Activated CD4-positive, alpha-beta T cell treated with anti-CD3 and anti-CD28 coated beads, Interleukin-2, amount 10 ng/mL, durations not matched to agents 7 days and 5 days (primary cell): ENCODE measurements around the gene DOK4. TPM values are rescaled to one million over a fixed set of nuclear protein-coding genes. Genes with fewer than 3 reads are reported as not detected.
"Not testable (repeated sequence)": the region's sequence is repeated elsewhere in the genome, so short reads cannot be mapped to it uniquely, and the experiment has no call there.

ENCODE experiments used
- CTCF ChIA-PET: fragments of 350-600 bp; sonication (Branson Sonifier 250); formaldehyde crosslinking; loops from one replicate; lab custom pipeline; 2021; ENCODE audit warnings: antibody characterized with exemption; lab: Charles Lee
- POLR2A ChIA-PET: fragments of 350-600 bp; sonication (Branson Sonifier 250); formaldehyde crosslinking; loops from one replicate; lab custom pipeline; 2021; ENCODE audit warnings: antibody characterized with exemption; lab: Charles Lee
- DNase-seq: peaks from one replicate; pipeline ENCODE4 v3.0.0-alpha.2; 2020
- H3K27ac Mint-ChIP-seq: one replicate; pipeline ENCODE4 v1.8.0; 2021; ENCODE audit warnings: mild to moderate bottlenecking, moderate library complexity, mixed read lengths
- H3K27me3 Mint-ChIP-seq: one replicate; pipeline ENCODE4 v1.8.0; 2021; ENCODE audit warnings: mixed read lengths
- H3K36me3 Mint-ChIP-seq: one replicate; pipeline ENCODE4 v1.8.0; 2021; ENCODE audit warnings: low read depth, mixed read lengths
- H3K4me1 Mint-ChIP-seq: one replicate; pipeline ENCODE4 v1.8.0; 2021; ENCODE audit warnings: mixed read lengths
- H3K4me3 Mint-ChIP-seq: one replicate; pipeline ENCODE4 v1.8.0; 2021; ENCODE audit warnings: mild to moderate bottlenecking, moderate library complexity, mixed read lengths
- H3K9me3 Mint-ChIP-seq: one replicate; pipeline ENCODE4 v1.8.0; 2021; ENCODE audit warnings: mixed read lengths
- total RNA-seq, 2 experiments: library from RNA; stranded (reverse); gene quantifications; one replicate each; pipeline ENCODE4 v1.2.3, GENCODE V29; 2021

DOK4 gene
- total RNA-seq, 2 experiments from 2014 or later, result 2.3 to 2.7 TPM

GRCh38 chr16:57444711-57445110, 41.6 kb downstream of the DOK4 start:
- DNase-seq, result no peak
- ChIA-PET POLR2A (interaction anchor here (0.6 kb wide), 1 partner anchor 26 kb away, joined by 3 read pairs; no protein-coding TSS in a partner anchor), CTCF (interaction anchor here (0.6 to 5.3 kb wide), 6 partner anchors 13 to 31 kb away, joined by 3 to 40 read pairs (median 4); partner anchors contain the start of gene POLR2C)
- Mint-ChIP-seq H3K4me3 (no peak overlapping the region), H3K36me3 (peaks cover 37% of the 10 kb centered on the region), H3K27me3 (no peaks in the 10 kb centered on the region), H3K9me3 (peaks cover 20% of the 10 kb centered on the region), H3K27ac (no peak overlapping the region), H3K4me1 (peaks cover 34% of the 10 kb centered on the region)

- H3K4me3 Mint-ChIP-seq, POLR2A ChIA-PET, DNase-seq, H3K27me3 Mint-ChIP-seq, H3K27ac Mint-ChIP-seq: not testable (repeated sequence)
- Mint-ChIP-seq H3K4me1 (peaks cover 10% of the 10 kb centered on the region), H3K9me3 (peaks cover 22% of the 10 kb centered on the region), H3K36me3 (peaks cover 59% of the 10 kb centered on the region)
- CTCF ChIA-PET, result interaction anchor here (1.1 kb wide), 1 partner anchor 23 kb away, joined by 3 read pairs; no protein-coding TSS in a partner anchor
Observed at GRCh38 chr16:57440551-57440950, 45.7 kb downstream of the DOK4 start.

GRCh38 chr16:57439947-57440346, 46.3 kb downstream of the DOK4 start:
- H3K36me3 Mint-ChIP-seq, result peaks cover 62% of the 10 kb centered on the region
- H3K4me1 Mint-ChIP-seq, H3K4me3 Mint-ChIP-seq, H3K27me3 Mint-ChIP-seq, DNase-seq, H3K27ac Mint-ChIP-seq, POLR2A ChIA-PET: not testable (repeated sequence)
- CTCF ChIA-PET, result interaction anchor here (0.6 to 0.9 kb wide), 2 partner anchors 23 to 543 kb away, joined by 3 to 4 read pairs; no protein-coding TSS in a partner anchor
- H3K9me3 Mint-ChIP-seq, result peaks cover 22% of the 10 kb centered on the region

- Mint-ChIP-seq H3K36me3 (peaks cover 65% of the 10 kb centered on the region), H3K27me3 (no peaks in the 10 kb centered on the region), H3K27ac (no peak overlapping the region), H3K9me3 (peaks cover 12% of the 10 kb centered on the region), H3K4me3 (no peak overlapping the region), H3K4me1 (peaks cover 17% of the 10 kb centered on the region)
- ChIA-PET POLR2A (no interaction called here), CTCF (interaction anchor here (0.6 to 1.6 kb wide), 4 partner anchors 17 to 73 kb away, joined by 3 to 5 read pairs (median 4); partner anchors contain the start of gene POLR2C)
- DNase-seq, result no peak
Observed at GRCh38 chr16:57435838-57436237, 50.5 kb downstream of the DOK4 start.

GRCh38 chr16:57434003-57434402, 52.3 kb downstream of the DOK4 start:
- ChIA-PET CTCF (interaction anchor here (1.0 to 2.8 kb wide), 5 partner anchors 9 to 32 kb away, joined by 3 to 14 read pairs (median 5); partner anchors contain the start of genes CIAPIN1, COQ9 and POLR2C), POLR2A (no interaction called here)
- Mint-ChIP-seq H3K4me1 (peaks cover 17% of the 10 kb centered on the region), H3K36me3 (peaks cover 61% of the 10 kb centered on the region), H3K27me3 (no peaks in the 10 kb centered on the region), H3K4me3 (no peak overlapping the region), H3K9me3 (no peaks in the 10 kb centered on the region), H3K27ac (no peak overlapping the region)
- DNase-seq, result no peak

GRCh38 chr16:57432989-57433388, 53.3 kb downstream of the DOK4 start:
- DNase-seq, result no peak
- Mint-ChIP-seq H3K4me3 (no peak overlapping the region), H3K27ac (peak overlapping the region; percentile 31), H3K9me3 (no peaks in the 10 kb centered on the region), H3K4me1 (peaks cover 17% of the 10 kb centered on the region), H3K27me3 (no peaks in the 10 kb centered on the region), H3K36me3 (peaks cover 60% of the 10 kb centered on the region)
- CTCF ChIA-PET, result interaction anchor here (1.0 to 2.8 kb wide), 5 partner anchors 10 to 33 kb away, joined by 3 to 14 read pairs (median 5); partner anchors contain the start of genes CIAPIN1, COQ9 and POLR2C
- POLR2A ChIA-PET, result no interaction called here

GRCh38 chr16:57432505-57432904, 53.8 kb downstream of the DOK4 start:
- Mint-ChIP-seq H3K9me3 (no peaks in the 10 kb centered on the region), H3K27me3 (no peaks in the 10 kb centered on the region), H3K4me3 (no peak overlapping the region), H3K4me1 (peaks cover 17% of the 10 kb centered on the region), H3K27ac (no peak overlapping the region), H3K36me3 (peaks cover 65% of the 10 kb centered on the region)
- no peak for DNase-seq
- POLR2A ChIA-PET, result no interaction called here
- CTCF ChIA-PET, result interaction anchor here (2.8 kb wide), 1 partner anchor 15 kb away, joined by 14 read pairs; no protein-coding TSS in a partner anchor

- ChIA-PET CTCF (interaction anchor here (0.5 to 2.2 kb wide), 4 partner anchors 14 to 149 kb away, joined by 3 to 9 read pairs (median 4); no protein-coding TSS in a partner anchor), POLR2A (no interaction called here)
- Mint-ChIP-seq H3K27me3 (no peaks in the 10 kb centered on the region), H3K36me3 (peaks cover 65% of the 10 kb centered on the region), H3K4me3 (no peak overlapping the region), H3K27ac (no peak overlapping the region), H3K9me3 (no peaks in the 10 kb centered on the region), H3K4me1 (peaks cover 17% of the 10 kb centered on the region)
- no peak for DNase-seq
Observed at GRCh38 chr16:57430955-57431354, 55.3 kb downstream of the DOK4 start.

GRCh38 chr16:57427824-57428223, 58.5 kb downstream of the DOK4 start:
- H3K4me1 Mint-ChIP-seq, result peaks cover 2% of the 10 kb centered on the region
- ChIA-PET CTCF (no interaction called here), POLR2A (no interaction called here)
- H3K9me3 Mint-ChIP-seq, result no peaks in the 10 kb centered on the region
- no peaks in the 10 kb centered on the region for H3K27me3 Mint-ChIP-seq
- H3K36me3 Mint-ChIP-seq, result peaks cover 44% of the 10 kb centered on the region
- H3K27ac Mint-ChIP-seq, result no peak overlapping the region
- no peak overlapping the region for H3K4me3 Mint-ChIP-seq
- DNase-seq, result no peak

- DNase-seq, result no peak
- ChIA-PET CTCF (interaction anchor here (2.5 kb wide), 1 partner anchor 10 kb away, joined by 10 read pairs; no protein-coding TSS in a partner anchor), POLR2A (no interaction called here)
- Mint-ChIP-seq H3K27me3 (no peaks in the 10 kb centered on the region), H3K4me3 (no peak overlapping the region), H3K36me3 (peaks cover 40% of the 10 kb centered on the region), H3K9me3 (no peaks in the 10 kb centered on the region), H3K4me1 (no peaks in the 10 kb centered on the region), H3K27ac (no peak overlapping the region)
Observed at GRCh38 chr16:57427307-57427706, 59.0 kb downstream of the DOK4 start.

- POLR2A ChIA-PET, result no interaction called here
- H3K27me3 Mint-ChIP-seq, result no peaks in the 10 kb centered on the region
- no peak overlapping the region for H3K4me3 Mint-ChIP-seq
- CTCF ChIA-PET, result interaction anchor here (0.6 to 2.5 kb wide), 4 partner anchors 9 to 959 kb away, joined by 3 to 10 read pairs (median 4); partner anchors contain the start of genes CIAPIN1 and COQ9
- peaks cover 39% of the 10 kb centered on the region for H3K36me3 Mint-ChIP-seq
- DNase-seq, result no peak
- no peaks in the 10 kb centered on the region for H3K4me1 Mint-ChIP-seq
- H3K27ac Mint-ChIP-seq, result no peak overlapping the region
- H3K9me3 Mint-ChIP-seq, result no peaks in the 10 kb centered on the region
Observed at GRCh38 chr16:57426356-57426755, 59.9 kb downstream of the DOK4 start.

- CTCF ChIA-PET, result interaction anchor here (0.6 to 3.3 kb wide), 7 partner anchors 20 to 134 kb away, joined by 3 to 11 read pairs (median 4); partner anchors contain the start of genes CIAPIN1, COQ9 and POLR2C
- H3K9me3 Mint-ChIP-seq, result no peaks in the 10 kb centered on the region
- H3K4me1 Mint-ChIP-seq, result peaks cover under 1% of the 10 kb centered on the region
Observed at GRCh38 chr16:57424583-57424982, 61.7 kb downstream of the DOK4 start.

GRCh38 chr16:57423152-57423551, 63.1 kb downstream of the DOK4 start:
- Mint-ChIP-seq H3K4me1 (peaks cover 11% of the 10 kb centered on the region), H3K36me3 (peaks cover 11% of the 10 kb centered on the region), H3K27ac (no peak overlapping the region), H3K27me3 (no peaks in the 10 kb centered on the region), H3K4me3 (no peak overlapping the region), H3K9me3 (no peaks in the 10 kb centered on the region)
- ChIA-PET CTCF (interaction anchor here (3.3 kb wide), 1 partner anchor 123 kb away, joined by 11 read pairs; no protein-coding TSS in a partner anchor), POLR2A (no interaction called here)
- DNase-seq, result no peak

More at GRCh38 chr16:57424583-57424982, 61.7 kb downstream of the DOK4 start:
- Mint-ChIP-seq H3K27me3 (no peaks in the 10 kb centered on the region), H3K4me3 (no peak overlapping the region), H3K27ac (no peak overlapping the region), H3K36me3 (peaks cover 24% of the 10 kb centered on the region)
- DNase-seq, result no peak
- POLR2A ChIA-PET, result no interaction called here
